GM12892 (cell line): Measurements from ENCODE around the gene KCNH8.
"Not testable (repeated sequence)": the region's sequence is repeated elsewhere in the genome, so short reads cannot be mapped to it uniquely, and the experiment has no call there.

Source experiments
- DNase-seq: peaks from one replicate; pipeline ENCODE4 v3.0.0; 2011; ENCODE audit not compliant: insufficient read length
- FAIRE-seq: peaks from 2 replicates; lab custom pipeline; 2011; peaks lifted over from hg19 to GRCh38; lab: Jason Lieb, UNC
- POLR2A ChIP-seq: IDR thresholded peaks from 2 replicates; pipeline ENCODE4 v1.6.1; 2011; ENCODE audit warnings: low read depth, low read length, control low read depth
- POLR2AphosphoS5 ChIP-seq: IDR thresholded peaks from 2 replicates; pipeline ENCODE4 v1.6.1; 2011; ENCODE audit warnings: low read depth, low read length, control low read depth
- TAF1 ChIP-seq: IDR thresholded peaks from 2 replicates; pipeline ENCODE4 v1.6.1; 2011; ENCODE audit warnings: low read depth, mild to moderate bottlenecking, control low read depth, low read length, borderline replicate concordance

The KCNH8 gene

GRCh38 chr3:19190602-19191001, 42.3 kb downstream of the KCNH8 start:
- no peak for TF ChIP-seq TAF1
- DNase-seq (no peak), FAIRE-seq (no peak)

- no peak for FAIRE-seq
- no peak for TF ChIP-seq TAF1
- no peak for TF ChIP-seq POLR2A
Measured at GRCh38 chr3:19199131-19199530, 50.8 kb downstream of the KCNH8 start.

GRCh38 chr3:19202303-19202702, 54.0 kb downstream of the KCNH8 start:
- FAIRE-seq (no peak), DNase-seq (no peak)
- TF ChIP-seq POLR2A (no peak), POLR2AphosphoS5 (no peak), TAF1 (no peak)

More at GRCh38 chr3:19199131-19199530, 50.8 kb downstream of the KCNH8 start:
- DNase-seq = no peak

GRCh38 chr3:19202754-19203153, 54.4 kb downstream of the KCNH8 start:
- FAIRE-seq = no peak
- DNase-seq = no peak
- no peak for TF ChIP-seq POLR2A
- TF ChIP-seq TAF1 = no peak
- TF ChIP-seq POLR2AphosphoS5 = no peak

DNA sequence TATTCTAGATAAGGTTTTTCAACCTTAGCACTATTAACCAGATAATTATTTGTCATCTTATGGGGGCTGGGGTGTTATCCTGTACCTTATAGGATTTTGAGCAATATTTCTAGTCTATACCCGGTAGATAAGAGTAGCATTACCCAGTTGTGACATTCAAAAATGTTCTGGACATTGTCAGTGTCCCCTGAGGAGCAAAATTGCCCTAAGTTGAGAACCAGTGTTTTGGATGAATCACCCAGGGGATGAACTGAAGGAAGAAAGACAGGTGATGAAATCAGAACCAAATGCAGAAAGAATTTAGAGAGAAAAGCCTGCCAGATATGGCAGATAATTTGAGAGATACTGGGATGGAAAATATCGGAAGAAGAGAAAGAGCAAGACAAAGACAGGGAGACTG, 58.2 kb downstream of the KCNH8 start:
- TF ChIP-seq TAF1 (no peak), POLR2A (no peak), POLR2AphosphoS5 (no peak)
- no peak for FAIRE-seq
- DNase-seq = no peak

DNA sequence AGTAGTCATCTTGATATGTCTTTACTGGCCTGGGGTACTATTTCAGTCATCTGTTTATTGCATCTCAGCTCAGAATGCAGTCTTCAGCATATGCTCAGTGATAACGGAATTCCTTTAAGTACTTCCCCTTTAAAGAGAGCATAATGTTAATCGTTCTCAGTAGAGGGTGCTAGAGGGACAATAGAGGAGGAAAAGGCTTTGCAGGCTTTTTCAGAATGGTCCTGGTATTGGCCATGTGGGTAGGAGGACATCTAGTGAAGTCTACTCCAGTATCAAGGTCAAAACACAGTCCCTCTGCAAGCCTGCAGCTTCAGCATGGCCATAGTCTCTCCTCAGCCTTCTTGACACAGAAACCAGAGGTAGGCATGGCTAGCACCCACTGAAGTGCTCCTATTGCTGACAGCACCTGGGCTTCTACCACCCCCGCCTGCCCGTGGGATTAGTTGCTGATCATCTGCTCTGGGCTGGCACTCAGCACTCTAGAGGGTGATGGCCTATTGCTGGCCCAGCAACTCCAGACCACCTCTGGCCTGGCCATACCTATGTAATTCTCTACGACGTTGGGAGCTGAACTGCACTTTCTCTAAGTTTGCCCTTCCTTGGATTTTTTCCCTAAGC, 65.4 kb downstream of the KCNH8 start:
- DNase-seq (no peak), FAIRE-seq (no peak)
- TF ChIP-seq TAF1 (no peak), POLR2AphosphoS5 (no peak), POLR2A (no peak)

DNA sequence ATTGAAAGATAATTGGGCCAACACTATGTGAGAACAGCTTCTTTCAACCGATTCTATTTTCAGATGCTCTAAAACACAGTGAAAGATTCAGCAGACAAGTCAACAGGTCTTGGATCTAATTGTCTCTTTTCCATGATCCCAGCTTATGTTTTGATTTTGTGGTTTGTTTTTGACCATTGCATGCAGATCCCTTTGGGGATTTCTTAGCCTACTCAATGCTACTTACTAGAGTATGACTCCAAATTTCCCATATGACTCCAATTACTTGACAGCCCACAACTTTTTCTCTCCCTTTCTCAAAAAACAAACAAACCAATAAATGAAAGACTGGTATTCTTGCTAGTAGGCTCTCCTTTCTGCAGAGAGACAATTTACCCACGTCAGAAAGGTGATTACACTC, 67.1 kb downstream of the KCNH8 start:
- no peak for FAIRE-seq

DNA sequence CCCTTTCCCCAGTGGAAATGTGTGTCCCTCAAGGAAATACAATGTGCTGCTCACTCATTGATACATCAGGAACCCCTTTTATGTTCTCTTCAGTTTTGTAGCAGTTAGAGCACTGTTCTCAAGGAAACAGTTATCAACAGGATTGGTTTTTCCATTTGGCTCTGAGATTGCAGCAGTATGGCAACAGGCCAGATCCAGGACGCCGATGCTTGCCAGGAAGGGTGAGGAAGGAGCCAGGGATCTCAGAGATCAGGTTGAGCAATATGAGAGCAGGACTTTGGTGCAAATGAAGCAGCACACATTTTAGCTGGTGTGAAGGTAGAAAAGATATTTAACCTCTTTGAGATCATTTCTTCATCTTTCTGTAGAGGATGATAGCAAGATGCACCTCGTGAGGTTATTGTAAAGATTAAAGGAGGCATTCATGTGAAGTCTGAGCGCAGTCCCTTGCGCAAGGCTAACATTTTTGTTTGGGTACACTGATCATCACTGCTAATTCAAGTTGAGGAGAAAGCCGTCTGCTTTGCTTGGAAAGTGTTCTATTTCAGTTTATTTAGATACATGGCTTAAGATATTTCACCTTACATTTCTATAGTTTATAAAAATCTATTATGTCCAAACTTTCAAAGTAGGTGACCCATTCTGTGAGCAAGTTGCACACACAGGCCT, 68.5 kb downstream of the KCNH8 start:
- FAIRE-seq (no peak), DNase-seq (no peak)
- TF ChIP-seq POLR2A = no peak
- TF ChIP-seq TAF1 = no peak
- no peak for TF ChIP-seq POLR2AphosphoS5

More for the DNA sequence above, 67.1 kb downstream of the KCNH8 start:
- TF ChIP-seq TAF1 (no peak), POLR2AphosphoS5 (no peak), POLR2A (no peak)
- DNase-seq = no peak

DNA sequence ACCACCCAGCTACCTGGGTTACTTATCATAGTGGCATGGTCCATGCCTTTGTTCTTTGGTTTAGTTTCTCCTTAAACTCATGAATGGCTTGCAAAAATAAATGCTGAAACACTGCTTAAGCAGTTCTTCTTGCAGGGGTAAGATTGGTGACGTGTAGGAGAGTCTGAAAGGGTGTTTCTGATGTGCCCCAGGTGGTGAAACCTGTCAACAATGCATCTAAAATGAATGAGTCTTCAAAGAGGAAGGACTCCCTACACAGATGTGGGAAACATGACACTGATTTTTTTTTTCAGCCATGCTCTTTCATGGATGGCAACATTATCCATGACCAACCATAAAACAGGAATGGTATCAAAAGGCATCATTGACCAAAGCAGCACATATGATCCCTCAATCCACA, 72.0 kb downstream of the KCNH8 start:
- no peak for FAIRE-seq
- TF ChIP-seq TAF1 (no peak), POLR2AphosphoS5 (no peak)

GRCh38 chr3:19221081-19221480, 72.8 kb downstream of the KCNH8 start:
- no peak for DNase-seq
- TF ChIP-seq POLR2AphosphoS5 (no peak), TAF1 (no peak), POLR2A (no peak)
- FAIRE-seq = no peak

More for the DNA sequence above, 72.0 kb downstream of the KCNH8 start:
- no peak for DNase-seq

DNA sequence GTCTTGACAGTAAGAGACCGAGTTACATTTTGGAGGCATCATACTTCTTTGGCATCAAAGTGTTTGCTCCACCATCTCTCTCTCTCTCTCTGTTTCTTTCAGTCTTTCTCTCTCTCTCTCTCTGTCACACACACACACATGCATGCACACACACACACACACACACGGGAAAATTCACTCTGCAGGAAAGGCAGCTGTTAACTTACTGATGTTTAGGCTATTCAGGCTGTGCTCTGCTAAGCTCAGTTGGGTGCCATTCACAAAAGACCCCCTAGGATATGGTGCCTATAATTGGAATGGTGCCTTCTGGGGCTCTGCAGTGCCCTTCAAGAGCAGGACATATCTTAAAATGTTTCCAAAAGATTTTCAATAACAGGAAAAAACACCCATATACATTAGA, 78.2 kb downstream of the KCNH8 start:
- FAIRE-seq = no peak
- DNase-seq = no peak
- TF ChIP-seq POLR2A (no peak), POLR2AphosphoS5 (no peak), TAF1 (no peak)

DNA sequence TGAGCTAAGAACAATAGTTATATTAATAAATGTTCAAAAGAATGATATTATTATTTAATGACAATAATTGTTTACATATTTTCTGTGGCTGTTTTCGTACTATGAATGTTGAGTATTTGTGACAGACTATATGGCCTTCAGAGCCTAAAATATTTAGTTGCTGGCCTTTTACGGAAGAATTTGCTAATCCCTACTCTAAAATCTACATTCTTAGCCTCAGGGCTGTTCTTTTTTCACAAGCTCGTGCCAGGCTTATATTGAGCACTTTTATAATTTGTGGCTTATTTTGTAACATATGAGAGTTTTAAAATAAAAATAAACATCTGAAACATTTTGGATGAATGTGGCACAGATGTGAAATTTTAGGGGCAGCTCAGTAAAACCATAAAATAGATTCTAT, 79.9 kb downstream of the KCNH8 start:
- no peak for TF ChIP-seq TAF1
- no peak for TF ChIP-seq POLR2A
- TF ChIP-seq POLR2AphosphoS5 = no peak
- FAIRE-seq = no peak

GRCh38 chr3:19229086-19229485, 80.8 kb downstream of the KCNH8 start:
- no peak for TF ChIP-seq POLR2AphosphoS5
- no peak for TF ChIP-seq TAF1
- TF ChIP-seq POLR2A = no peak
- no peak for FAIRE-seq
- DNase-seq = no peak

More for the DNA sequence above, 79.9 kb downstream of the KCNH8 start:
- no peak for DNase-seq

- FAIRE-seq, DNase-seq: not testable (repeated sequence)
Measured at GRCh38 chr3:19229881-19230280, 81.6 kb downstream of the KCNH8 start.
